ENCODE results near the gene CCM2. TPM values are rescaled to one million over a fixed set of nuclear protein-coding genes. Genes with fewer than 3 reads are reported as not detected.

The CCM2 gene
- 47.5 and 67.9 TPM in 2 replicates for total RNA-seq

- peak; percentile 55 to 63 for DNase-seq (ENCODE audit: low read depth in 2 of 2)
These were observed at the start of gene CCM2 for GRCh38 chr7:45000093-45001032. Gene CCM2 (plus strand): TSS chr7:45000201. CDS start chr7:45000334, 133 bp downstream.

- DNase-seq (ENCODE audit: low read depth in 2 of 2) = no peak
These were observed 46.8 kb upstream of the CCM2 start for GRCh38 chr7:44953156-44953555.

GRCh38 chr7:44955733-44956132 lies 44.3 kb upstream of the CCM2 start:
- DNase-seq (ENCODE audit: low read depth in 2 of 2) = no peak

GRCh38 chr7:44956157-44956766 lies 43.7 kb upstream of the CCM2 start:
- no peak for DNase-seq (ENCODE audit: low read depth in 2 of 2)

GRCh38 chr7:44958645-44959344 lies 41.2 kb upstream of the CCM2 start:
- no peak for DNase-seq (ENCODE audit: low read depth in 2 of 2)

- no peak for DNase-seq (ENCODE audit: low read depth in 2 of 2)
These were observed 40.5 kb upstream of the CCM2 start for GRCh38 chr7:44959433-44959951.

GRCh38 chr7:44960011-44960580 lies 39.9 kb upstream of the CCM2 start:
- no peak for DNase-seq (ENCODE audit: low read depth in 2 of 2)

- no peak for DNase-seq (ENCODE audit: low read depth in 2 of 2)
These were observed 38.0 kb upstream of the CCM2 start for GRCh38 chr7:44961844-44962482.

- DNase-seq (ENCODE audit: low read depth in 2 of 2) = peak; percentile 29 to 48
These were observed 37.3 kb upstream of the CCM2 start for GRCh38 chr7:44962483-44963251.

- DNase-seq (ENCODE audit: low read depth in 2 of 2) = no peak
These were observed 36.4 kb upstream of the CCM2 start for GRCh38 chr7:44963364-44964290.

- peak in 1 of 2 donors; percentile 19 for DNase-seq (ENCODE audit: low read depth in 2 of 2)
These were observed 35.6 kb upstream of the CCM2 start for GRCh38 chr7:44964384-44964830.

- no peak for DNase-seq (ENCODE audit: low read depth in 2 of 2)
These were observed 35.1 kb upstream of the CCM2 start for GRCh38 chr7:44964831-44965440.

GRCh38 chr7:44965441-44965903 lies 34.5 kb upstream of the CCM2 start:
- no peak for DNase-seq (ENCODE audit: low read depth in 2 of 2)

- DNase-seq (ENCODE audit: low read depth in 2 of 2) = no peak
These were observed 33.9 kb upstream of the CCM2 start for GRCh38 chr7:44965937-44966730.

- no peak for DNase-seq (ENCODE audit: low read depth in 2 of 2)
These were observed 33.1 kb upstream of the CCM2 start for GRCh38 chr7:44966731-44967538.

GRCh38 chr7:44967571-44968446 lies 32.2 kb upstream of the CCM2 start:
- peak; percentile 21 to 68 for DNase-seq (ENCODE audit: low read depth in 2 of 2)
